Measurements from ENCODE around the gene TARBP2. TPM values are rescaled to one million over a fixed set of nuclear protein-coding genes. Genes with fewer than 3 reads are reported as not detected.
A peak's percentile ranks its signal among the peaks of the same experiment; 100 is the strongest.

Gene TARBP2
- total RNA-seq, 2 donors from 2014 or later: 12.5 to 15.3 TPM

GRCh38 chr12:53489242-53489864, 11.7 kb upstream of the TARBP2 start:
- intact Hi-C loops (cut with DNase I): no loop called here
- ATAC-seq (no peak), DNase-seq (no peak)

DNA sequence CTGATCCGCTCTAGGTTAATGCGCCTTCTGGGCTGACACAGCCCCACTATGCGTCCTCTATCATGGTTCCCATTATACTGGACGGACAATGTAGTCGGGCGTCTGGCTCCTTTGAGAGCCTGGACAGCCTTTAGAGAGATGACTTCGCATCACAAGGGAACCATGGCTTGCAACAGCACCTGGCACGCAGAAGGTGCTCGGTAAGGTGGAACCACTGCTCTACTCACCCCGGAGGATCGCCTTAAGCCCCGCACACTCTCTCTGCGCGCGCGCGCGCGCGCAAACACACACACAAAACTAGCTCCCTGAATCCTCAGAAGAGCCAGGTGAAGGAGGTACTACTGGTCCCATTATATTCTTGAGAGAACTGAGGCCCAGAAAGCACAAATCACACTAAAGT, 8.9 kb upstream of the TARBP2 start:
- DNase-seq (no peak), ATAC-seq (no peak)
- intact Hi-C loops (cut with DNase I): no loop called here

DNA sequence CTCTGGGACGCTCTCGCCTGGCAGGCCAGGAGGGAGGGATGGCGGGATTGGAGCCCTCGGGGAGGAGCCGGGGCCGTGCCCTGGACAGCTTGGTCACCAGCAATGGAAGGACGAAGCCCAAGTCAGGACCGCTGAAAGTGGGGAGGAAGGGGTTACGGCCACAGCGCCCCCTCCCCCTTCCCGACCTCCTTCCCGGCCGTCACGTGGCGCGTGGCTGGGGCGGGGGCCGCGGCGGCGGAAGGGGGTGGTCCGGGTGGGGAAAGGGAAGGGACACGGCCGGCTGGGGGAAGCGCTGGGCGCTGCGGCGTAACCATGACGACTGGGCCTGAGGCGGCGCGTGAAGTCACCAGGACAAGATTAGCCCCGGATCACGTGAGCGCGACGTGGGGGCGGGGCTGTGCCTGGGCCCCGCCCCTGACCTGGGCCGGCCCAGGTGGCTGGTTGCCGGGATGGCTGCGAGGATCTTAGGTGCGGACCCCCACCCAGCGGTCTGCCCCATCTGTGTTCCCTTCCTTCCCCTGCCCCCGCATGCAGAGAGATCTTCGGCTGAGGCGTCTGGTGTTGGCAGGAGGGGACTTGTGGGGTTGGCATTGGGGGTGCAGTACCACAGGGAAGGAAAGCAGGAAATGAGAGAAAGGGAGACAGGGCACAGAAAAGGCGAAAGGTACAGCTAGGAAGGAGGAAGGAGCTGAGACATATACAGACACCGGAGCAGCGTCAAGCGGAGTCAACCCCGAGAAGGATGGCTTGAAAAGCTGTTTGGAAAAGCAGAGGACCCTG, 8.1 kb upstream of the TARBP2 start:
- DNase-seq (peak; percentile 95), ATAC-seq (peak; percentile 94 to 95)
- intact Hi-C loops (cut with DNase I): no loop called here

GRCh38 chr12:53493610-53494391, 7.3 kb upstream of the TARBP2 start:
- DNase-seq: no peak

GRCh38 chr12:53495903-53496751, 5.0 kb upstream of the TARBP2 start:
- intact Hi-C loops (cut with DNase I): no loop called here
- ATAC-seq: peak in 1 of 2 donors; percentile 5
- peak; percentile 74 for DNase-seq

More at GRCh38 chr12:53493610-53494391, 7.3 kb upstream of the TARBP2 start:
- intact Hi-C loops (cut with DNase I): no loop called here
- no peak for ATAC-seq

DNA sequence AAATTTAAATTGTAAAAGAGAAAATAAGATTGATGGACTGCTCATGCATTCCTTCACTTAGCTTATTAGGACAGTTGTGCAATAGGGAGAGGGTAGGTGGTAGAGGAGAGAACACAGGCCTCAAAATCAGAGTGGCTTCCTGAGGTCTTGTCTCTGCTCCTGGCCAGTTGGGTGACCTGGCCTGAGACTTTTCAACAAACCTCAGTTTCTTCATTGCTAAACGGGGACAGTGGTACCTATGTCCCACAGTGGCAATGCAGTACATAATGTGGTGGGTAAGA, 4.4 kb upstream of the TARBP2 start:
- intact Hi-C loops (cut with DNase I): no loop called here
- ATAC-seq (no peak), DNase-seq (no peak)

DNA sequence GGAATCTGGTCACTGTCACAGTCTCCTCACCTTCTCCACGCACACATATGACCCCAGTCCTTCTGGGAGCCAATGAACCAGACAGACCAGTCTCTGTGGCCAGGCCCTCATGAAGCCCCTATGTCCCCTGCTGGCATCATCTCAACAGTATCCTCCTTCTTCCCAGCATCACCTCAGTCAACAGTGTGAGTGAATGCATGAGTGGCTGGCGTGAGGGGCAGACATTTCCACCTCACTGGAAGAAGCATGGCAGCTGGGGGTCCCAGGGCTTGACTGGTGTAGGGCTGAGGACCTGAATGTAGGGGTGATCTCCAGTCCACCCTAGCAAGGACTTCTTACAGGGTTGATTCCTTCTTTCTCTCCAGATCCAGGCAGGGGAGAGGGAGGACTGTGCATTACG, 3.6 kb upstream of the TARBP2 start:
- intact Hi-C loops (cut with DNase I): no loop called here
- DNase-seq (no peak), ATAC-seq (no peak)

DNA sequence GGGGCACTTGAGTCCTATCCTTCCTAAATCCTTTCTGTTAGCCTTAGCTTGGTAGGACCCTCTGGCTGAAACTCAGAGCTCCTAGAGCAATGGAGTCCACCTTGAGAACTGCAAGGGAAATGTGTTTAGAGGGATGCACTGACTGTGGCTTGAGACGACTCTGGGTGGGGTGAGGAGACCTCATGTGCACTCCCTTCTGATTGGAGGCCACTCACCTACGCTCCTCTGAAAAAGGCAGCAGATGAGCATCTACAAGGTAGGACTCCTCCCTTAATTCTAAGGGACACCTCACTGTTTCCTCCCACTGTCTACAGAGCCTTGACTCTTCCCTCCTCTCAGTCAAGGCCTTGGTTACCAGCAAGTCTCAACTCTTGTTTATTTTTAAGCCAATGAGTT, 2.9 kb upstream of the TARBP2 start:
- ATAC-seq: no peak
- intact Hi-C loops (cut with DNase I): no loop called here

GRCh38 chr12:53499266-53500141, 1.6 kb upstream of the TARBP2 start, which contains the start of gene MAP3K12:
TSS of gene MAP3K12 (minus strand) at chr12:53499458. CDS start at chr12:53487391, 12,067 bp downstream.
- DNase-seq (peak; percentile 77), ATAC-seq (peak in 1 of 2 donors; percentile 22)
- intact Hi-C loops (cut with DNase I): loop anchor here in 1 of 2 donors (5.0 to 10.0 kb wide), 2 partner anchors 47 to 175 kb away; partner anchors contain the start of genes AAAS and PCBP2

More for the DNA sequence above, 2.9 kb upstream of the TARBP2 start:
- no peak for DNase-seq

DNA sequence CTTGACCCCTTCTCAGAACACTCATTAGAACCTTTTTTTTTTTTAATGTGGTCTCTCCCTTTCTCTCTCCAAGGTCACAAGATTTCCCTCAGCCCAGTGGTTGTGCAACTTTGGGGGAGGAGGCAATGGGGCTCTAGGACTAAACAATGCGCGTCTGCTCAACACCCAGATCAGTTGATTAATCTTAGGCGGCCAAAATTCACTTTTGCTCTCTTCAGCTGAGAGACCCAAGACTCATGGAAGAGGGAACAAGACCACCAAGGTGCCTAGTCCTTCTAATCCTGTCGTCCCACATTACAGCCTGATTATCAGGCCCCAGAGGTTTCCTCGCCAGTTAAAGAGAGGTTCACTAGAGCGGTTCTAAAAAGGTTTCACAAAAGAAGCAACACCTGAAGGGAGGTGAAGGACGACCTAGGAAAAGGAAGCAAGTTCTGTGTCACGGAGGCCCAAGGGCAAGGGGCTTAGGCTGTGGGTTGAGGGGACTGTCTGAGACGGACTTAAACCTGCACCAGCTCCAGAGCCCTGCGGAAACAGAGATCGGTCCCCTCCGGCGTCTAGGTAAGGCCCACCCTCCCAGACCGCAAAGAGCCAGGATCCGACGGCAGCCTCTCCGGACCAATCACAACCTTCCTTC, 824 bp upstream of the TARBP2 start:
- intact Hi-C loops (cut with DNase I): loop anchor here in 1 of 2 donors (5.0 to 10.0 kb wide), 2 partner anchors 48 to 175 kb away; partner anchors contain the start of genes AAAS and PCBP2
- ATAC-seq: peak; percentile 1 to 10
- peak; percentile 71 for DNase-seq

GRCh38 chr12:53501615-53502181, 615 bp downstream of the TARBP2 start:
- no peak for ATAC-seq
- DNase-seq: no peak
- intact Hi-C loops (cut with DNase I): loop anchor here in 1 of 2 donors (5.0 to 10.0 kb wide), 2 partner anchors 49 to 177 kb away; partner anchors contain the start of genes AAAS and PCBP2

DNA sequence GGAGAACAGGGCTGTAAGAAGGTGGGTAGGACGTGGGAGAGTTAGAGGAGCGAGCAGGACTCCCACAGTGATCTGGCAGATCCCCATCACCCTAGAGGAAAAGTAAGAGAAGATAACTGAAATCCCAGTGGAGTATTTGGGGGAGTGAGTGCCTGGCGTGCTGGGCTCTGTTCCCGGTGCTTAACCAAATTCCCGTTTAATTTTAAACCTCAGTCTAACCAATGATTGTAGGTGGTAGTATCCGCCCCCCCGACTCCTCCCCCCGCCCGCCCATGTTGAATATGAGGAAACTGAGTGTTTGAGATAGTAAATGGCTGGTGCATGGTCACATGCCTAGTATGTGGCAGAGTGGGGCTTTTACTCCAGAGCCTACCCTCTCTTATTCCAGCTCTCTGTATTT, 1.2 kb downstream of the TARBP2 start:
- intact Hi-C loops (cut with DNase I): loop anchor here in 1 of 2 donors (5.0 to 10.0 kb wide), 2 partner anchors 50 to 178 kb away; partner anchors contain the start of genes AAAS and PCBP2
- no peak for DNase-seq
- peak in 1 of 2 donors; percentile 0 for ATAC-seq

- ATAC-seq (no peak), DNase-seq (no peak)
- intact Hi-C loops (cut with DNase I): loop anchor here in 1 of 2 donors (5.0 to 10.0 kb wide), 2 partner anchors 51 to 178 kb away; partner anchors contain the start of genes AAAS and PCBP2
These were observed 2.1 kb downstream of the TARBP2 start for GRCh38 chr12:53502983-53503728.

DNA sequence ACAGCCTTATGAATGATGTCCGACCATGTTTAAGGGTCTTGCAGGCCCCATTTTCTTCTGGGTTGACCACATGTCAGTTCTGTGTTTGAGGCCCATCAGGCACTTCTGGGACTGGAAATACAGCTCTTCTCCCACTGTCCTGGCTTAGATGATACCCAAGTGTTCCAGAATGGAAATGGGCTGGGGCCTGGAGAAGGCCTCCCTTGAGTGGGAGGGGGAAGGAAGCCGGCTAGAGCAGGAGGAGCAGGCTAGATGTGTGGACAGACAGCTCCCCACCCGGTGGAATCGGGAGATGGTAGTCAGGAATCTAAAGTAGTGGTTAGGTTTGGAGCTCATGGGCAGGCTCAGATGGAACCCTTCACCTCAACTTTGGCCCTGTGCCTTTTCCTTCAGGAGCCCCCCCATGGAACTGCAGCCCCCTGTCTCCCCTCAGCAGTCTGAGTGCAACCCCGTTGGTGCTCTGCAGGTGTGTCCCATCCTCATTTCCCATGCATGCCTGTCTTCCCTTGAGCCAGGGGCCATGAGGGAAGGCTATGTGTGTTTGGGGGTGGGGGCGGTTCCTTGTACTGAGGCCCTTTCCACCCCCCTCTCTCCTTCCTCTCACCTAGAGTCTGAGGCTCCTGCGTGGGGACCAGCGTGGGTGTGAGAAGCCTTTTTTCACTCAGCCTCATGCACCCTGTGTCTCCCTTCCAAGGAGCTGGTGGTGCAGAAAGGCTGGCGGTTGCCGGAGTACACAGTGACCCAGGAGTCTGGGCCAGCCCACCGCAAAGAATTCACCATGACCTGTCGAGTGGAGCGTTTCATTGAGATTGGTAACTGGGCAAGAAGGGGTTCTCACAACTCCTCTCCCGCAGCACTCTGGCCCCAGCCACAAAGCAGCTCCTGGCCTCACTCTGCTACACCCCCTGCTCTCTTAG, 3.2 kb downstream of the TARBP2 start:
- no peak for ATAC-seq
- no peak for DNase-seq
- intact Hi-C loops (cut with DNase I): loop anchor here in 1 of 2 donors (5.0 to 10.0 kb wide), 2 partner anchors 52 to 179 kb away; partner anchors contain the start of genes AAAS and PCBP2

GRCh38 chr12:53505086-53505485, 4.0 kb downstream of the TARBP2 start:
- intact Hi-C loops (cut with DNase I): loop anchor here (5.0 to 10.0 kb wide), 2 partner anchors 153 to 180 kb away; partner anchors contain the start of gene AAAS (in 1 of the 2)
- DNase-seq (peak; percentile 38), ATAC-seq (no peak)
